DOHH2 (cell line): Measurements from ENCODE around the gene SHROOM2.

ENCODE experiments used
- H3F3A ChIP-seq: fragments of 200-600 bp; sonication (generic), shearing (Covaris generic); 2 replicates; pipeline ENCODE4 v1.6.0; 2016; ENCODE audit warnings: antibody characterized with exemption, mild to moderate bottlenecking; ENCODE audit not compliant: control insufficient read depth, insufficient read depth
- H3K27ac ChIP-seq: fragments of 200-600 bp; sonication (generic); 2 replicates; pipeline ENCODE4 v1.5.1; 2014; ENCODE audit warnings: low read depth, mild to moderate bottlenecking, low read length, moderate library complexity
- H3K27me3 ChIP-seq: fragments of 200-600 bp; sonication (generic); 2 replicates; pipeline ENCODE4 v1.6.1; 2014; ENCODE audit warnings: mild to moderate bottlenecking, low read length, mixed read lengths; ENCODE audit not compliant: control insufficient read depth
- H3K36me3 ChIP-seq: fragments of 200-600 bp; sonication (generic); 2 replicates; pipeline ENCODE4 v1.6.1; 2014; ENCODE audit warnings: mild to moderate bottlenecking, low read length, moderate library complexity, mixed read lengths; ENCODE audit not compliant: control insufficient read depth
- H3K4me1 ChIP-seq: fragments of 200-600 bp; sonication (generic); 2 replicates; pipeline ENCODE4 v1.6.1; 2014; ENCODE audit warnings: mild to moderate bottlenecking, low read length, mixed read lengths; ENCODE audit not compliant: control insufficient read depth
- H3K4me2 ChIP-seq: fragments of 200-600 bp; sonication (generic); 2 replicates; pipeline ENCODE4 v1.6.0; 2014; ENCODE audit warnings: mild to moderate bottlenecking, low read length, moderate library complexity
- H3K4me3 ChIP-seq: fragments of 200-600 bp; sonication (generic); 2 replicates; pipeline ENCODE4 v1.5.1; 2014; ENCODE audit warnings: mild to moderate bottlenecking, low read length, mixed read lengths
- H3K79me2 ChIP-seq: fragments of 200-600 bp; sonication (generic); 2 replicates; pipeline ENCODE4 v1.6.1; 2014; ENCODE audit warnings: mild to moderate bottlenecking, low read length, mixed read lengths; ENCODE audit not compliant: control insufficient read depth
- H3K9me2 ChIP-seq: fragments of 200-600 bp; sonication (generic); replicated peaks from 2 replicates; pipeline ENCODE4 v1.6.1; 2014; ENCODE audit warnings: mild to moderate bottlenecking, low read length, mixed read lengths; ENCODE audit not compliant: control insufficient read depth
- H3K9me3 ChIP-seq: fragments of 200-600 bp; sonication (generic); 2 replicates; pipeline ENCODE4 v1.6.1; 2014; ENCODE audit warnings: antibody characterized with exemption, low read length, mixed read lengths; ENCODE audit not compliant: control insufficient read depth, insufficient read depth
- H4K20me1 ChIP-seq: fragments of 200-600 bp; sonication (generic); 2 replicates; pipeline ENCODE4 v1.6.0; 2014; ENCODE audit warnings: low read depth, mild to moderate bottlenecking, antibody characterized with exemption, low read length, moderate library complexity; ENCODE audit not compliant: control insufficient read depth, insufficient read depth
- EZH2phosphoT487 ChIP-seq: fragments of 200-600 bp; sonication (generic); IDR thresholded peaks from 2 replicates; pipeline ENCODE4 v1.6.1; 2017; ENCODE audit warnings: borderline replicate concordance, mild to moderate bottlenecking, antibody characterized with exemption, low read length, moderate library complexity, mixed read lengths
- TF ChIP-seq, protein P1 (sequence below): fragments of 200-600 bp; sonication (generic); IDR thresholded peaks from one replicate; pipeline ENCODE4 v1.5.1; 2014; ENCODE audit warnings: antibody characterized with exemption, mild to moderate bottlenecking, low read depth, low read length; ENCODE audit not compliant: poor library complexity, severe bottlenecking

SHROOM2 gene

GRCh38 chrX:9907645-9908387 is 121.6 kb downstream of the SHROOM2 start:
- Histone ChIP-seq H3K79me2 (no peaks in the 10 kb centered on the region), H3K4me3 (no peak overlapping the region), H3K27ac (no peak overlapping the region), H3K27me3 (peaks cover 7% of the 10 kb centered on the region), H3K4me1 (peaks cover 7% of the 10 kb centered on the region), H3K9me2 (no peaks in the 10 kb centered on the region), H3K4me2 (no peak overlapping the region), H3F3A (no peaks in the 10 kb centered on the region), H4K20me1 (no peaks in the 10 kb centered on the region), H3K36me3 (no peaks in the 10 kb centered on the region), H3K9me3 (no peaks in the 10 kb centered on the region)
- TF ChIP-seq, protein P1, sequence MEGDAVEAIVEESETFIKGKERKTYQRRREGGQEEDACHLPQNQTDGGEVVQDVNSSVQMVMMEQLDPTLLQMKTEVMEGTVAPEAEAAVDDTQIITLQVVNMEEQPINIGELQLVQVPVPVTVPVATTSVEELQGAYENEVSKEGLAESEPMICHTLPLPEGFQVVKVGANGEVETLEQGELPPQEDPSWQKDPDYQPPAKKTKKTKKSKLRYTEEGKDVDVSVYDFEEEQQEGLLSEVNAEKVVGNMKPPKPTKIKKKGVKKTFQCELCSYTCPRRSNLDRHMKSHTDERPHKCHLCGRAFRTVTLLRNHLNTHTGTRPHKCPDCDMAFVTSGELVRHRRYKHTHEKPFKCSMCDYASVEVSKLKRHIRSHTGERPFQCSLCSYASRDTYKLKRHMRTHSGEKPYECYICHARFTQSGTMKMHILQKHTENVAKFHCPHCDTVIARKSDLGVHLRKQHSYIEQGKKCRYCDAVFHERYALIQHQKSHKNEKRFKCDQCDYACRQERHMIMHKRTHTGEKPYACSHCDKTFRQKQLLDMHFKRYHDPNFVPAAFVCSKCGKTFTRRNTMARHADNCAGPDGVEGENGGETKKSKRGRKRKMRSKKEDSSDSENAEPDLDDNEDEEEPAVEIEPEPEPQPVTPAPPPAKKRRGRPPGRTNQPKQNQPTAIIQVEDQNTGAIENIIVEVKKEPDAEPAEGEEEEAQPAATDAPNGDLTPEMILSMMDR, result no peak
- no peak for TF ChIP-seq EZH2phosphoT487

DNA sequence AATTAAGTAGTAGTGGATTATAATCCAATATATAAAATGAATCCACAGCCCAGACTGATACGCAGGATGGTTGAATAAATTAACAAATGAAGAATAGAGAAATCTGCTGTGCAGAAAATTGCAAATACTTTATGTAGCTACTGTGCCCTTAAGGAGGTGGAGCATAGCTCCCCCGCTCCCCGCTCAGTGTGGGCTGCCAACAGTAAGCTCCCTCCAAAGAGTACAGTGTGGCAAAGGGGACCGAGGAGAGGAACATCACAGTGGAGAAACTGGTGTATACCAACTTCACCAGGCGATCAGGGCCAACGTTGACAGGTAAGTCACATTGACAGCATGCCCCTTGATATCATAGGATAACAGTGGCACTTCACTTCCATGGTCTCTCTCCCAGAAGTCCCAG is 123.0 kb downstream of the SHROOM2 start:
- Histone ChIP-seq H3K4me3 (no peak overlapping the region), H3K9me3 (no peaks in the 10 kb centered on the region), H3K27ac (no peak overlapping the region), H3K27me3 (peaks cover 14% of the 10 kb centered on the region), H3K79me2 (no peaks in the 10 kb centered on the region), H3F3A (no peaks in the 10 kb centered on the region), H3K9me2 (no peaks in the 10 kb centered on the region), H3K36me3 (no peaks in the 10 kb centered on the region), H4K20me1 (no peaks in the 10 kb centered on the region), H3K4me2 (no peak overlapping the region), H3K4me1 (peaks cover 12% of the 10 kb centered on the region)
- no peak for TF ChIP-seq EZH2phosphoT487
- TF ChIP-seq, protein P1, result no peak

DNA sequence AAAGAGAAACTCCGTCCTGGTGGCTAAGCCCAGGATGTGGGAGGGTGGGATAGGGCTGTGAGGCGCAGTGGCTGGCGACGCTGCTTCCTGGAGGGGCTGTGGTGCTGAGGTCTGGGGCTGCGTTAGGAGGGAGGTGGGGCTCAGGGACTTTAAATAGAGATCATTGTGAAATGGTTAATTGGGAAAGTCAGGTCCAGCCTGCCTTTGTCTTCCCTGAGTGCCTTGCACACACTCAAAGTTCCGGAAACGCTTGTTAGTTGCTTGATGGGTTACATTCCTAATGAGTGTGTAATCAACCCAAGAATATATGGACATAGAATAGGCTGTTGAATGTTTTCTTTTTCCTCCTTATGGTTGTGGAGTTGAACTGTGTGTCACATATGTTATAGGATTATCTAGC is 125.3 kb downstream of the SHROOM2 start:
- no peaks in the 10 kb centered on the region for H3K79me2 ChIP-seq
- no peak overlapping the region for H3K4me2 ChIP-seq
- no peaks in the 10 kb centered on the region for H3F3A ChIP-seq
- no peaks in the 10 kb centered on the region for H4K20me1 ChIP-seq
- H3K9me2 ChIP-seq, result no peaks in the 10 kb centered on the region
- peaks cover 14% of the 10 kb centered on the region for H3K27me3 ChIP-seq
- no peak overlapping the region for H3K4me3 ChIP-seq
- H3K9me3 ChIP-seq, result no peaks in the 10 kb centered on the region
- H3K27ac ChIP-seq, result no peak overlapping the region
- no peak for TF ChIP-seq EZH2phosphoT487
- TF ChIP-seq, protein P1, result no peak
- H3K4me1 ChIP-seq, result peaks cover 12% of the 10 kb centered on the region
- H3K36me3 ChIP-seq, result no peaks in the 10 kb centered on the region
